Adrenal gland (tissue), 12 donors: ENCODE measurements around the gene BTNL8. TPM values are rescaled to one million over a fixed set of nuclear protein-coding genes. Genes with fewer than 3 reads are reported as not detected.

Experiments
- DNase-seq, 7 donors: peaks; one replicate each; pipeline ENCODE4 v3.0.0-alpha.2; 2019 to 2020
- H3K27ac ChIP-seq, 5 donors: fragments of 200-600 bp; sonication (generic) in 4 of 5; 1 replicate in 3 of 5; 2 replicates in 2 of 5; pipeline versions ENCODE4 v1.5.1 to v1.8.0; 2016 to 2020; ENCODE audit warnings: mild to moderate bottlenecking in 1 of 5
- H3K27me3 ChIP-seq: fragments of 200-600 bp; 2 replicates; pipeline ENCODE4 v1.8.0; 2021
- H3K36me3 ChIP-seq, 2 donors: fragments of 200-600 bp; replicated peaks in 1 of 2; 1 replicate in 1 of 2; 2 replicates in 1 of 2; pipeline versions ENCODE4 v1.5.1 to v1.8.0; 2018 to 2022
- H3K4me1 ChIP-seq, 2 donors: fragments of 200-600 bp; replicated peaks in 1 of 2; 1 replicate in 1 of 2; 2 replicates in 1 of 2; pipeline versions ENCODE4 v1.5.1 to v1.8.0; 2018 to 2021
- H3K4me3 ChIP-seq, 4 donors: fragments of 200-600 bp; sonication (generic) in 3 of 4; one replicate each; pipeline ENCODE4 v1.5.1; 2016 to 2018
- H3K9me3 ChIP-seq, 3 donors: fragments of 200-600 bp; sonication (generic) in 1 of 3; replicated peaks in 1 of 3; 1 replicate in 2 of 3; 2 replicates in 1 of 3; pipeline versions ENCODE4 v1.5.1 to v1.8.0; 2016 to 2021
- CTCF ChIP-seq, 6 experiments: fragments of 450-650 bp in 4 of 6; fragments of 200-600 bp in 2 of 6; sonication (generic) in 1 of 6; IDR thresholded peaks; 1 replicate in 5 of 6; 2 replicates in 1 of 6; pipeline versions ENCODE4 v1.5.1 to v1.8.0; 2016 to 2021; ENCODE audit warnings: antibody characterized with exemption in 6 of 6, mild to moderate bottlenecking in 2 of 6, moderate library complexity in 1 of 6
- POLR2A ChIP-seq, 2 donors: fragments of 450-650 bp; IDR thresholded peaks; one replicate each; pipeline ENCODE4 v1.6.1; 2017; ENCODE audit warnings: antibody characterized with exemption in 2 of 2, mild to moderate bottlenecking in 2 of 2, moderate library complexity in 1 of 2
- WGBS, 4 donors: extraction: QIAGEN DNeasy Blood & Tissue Kit in 2 of 4; methylation state at CpG; one replicate each; pipeline versions ENCODE4 v1.1.5 to v1.1.7; 2013 to 2017; 5-methylcytosine and 5-hydroxymethylcytosine counted together
- intact Hi-C, 2 donors: fragments of 100-400 bp; cut with DNase I; formaldehyde crosslinking; loops; one replicate each; pipeline versions ENCODE4 v1.14.1 to v1.15.0; 2022 to 2023
- polyA plus RNA-seq, 3 donors: library from polyadenylated mRNA; stranded (reverse); fragments of 200-250 nt in 2 of 3; fragments of 350-450 nt in 1 of 3; fragmentation: Illumina TruSeq in 1 of 3; extraction: RNeasy Lipid Tissue Mini Kit (QIAGEN cat#74804) in 1 of 3; gene quantifications; one replicate each; pipeline ENCODE4 v1.2.3, GENCODE V29; 2013 to 2014
- small RNA-seq, 2 donors: library from RNA; depleted of rRNA; stranded (forward); fragments of <200 nt; gene quantifications; one replicate each; pipeline ENCODE3, GENCODE V24; 2016
- total RNA-seq, 9 donors: library from RNA; depleted of rRNA in 4 of 9; stranded (reverse); fragments of >200 nt in 4 of 9; fragments of 120-200 nt in 1 of 9; fragmentation: NEBNext Ultra II Directional in 1 of 9; extraction: Animal tissue kit (Norgen Biotek cat#: 25700) in 1 of 9; gene quantifications; one replicate each; pipeline versions ENCODE4 v1.1.0 to v1.2.4, GENCODE V29; 2013 to 2023
- donor health status: healthy with polysubstance abuse.
- donor health status: Bipolar disorder and iron deficiency.
- donor health status: DM: yes; HTN: yes; CAD: no.
- donor health status: DM: no; HTN: no; CAD: no.
- donor health status: DM: no; HTN: no; CAD: no.
- donor health status: DM: yes; HTN: yes; CAD: no.

BTNL8 gene
- total and polyA plus RNA-seq, 12 donors = 0.07 to 1.9 (median 0.64) TPM; not detected in 4

DNA sequence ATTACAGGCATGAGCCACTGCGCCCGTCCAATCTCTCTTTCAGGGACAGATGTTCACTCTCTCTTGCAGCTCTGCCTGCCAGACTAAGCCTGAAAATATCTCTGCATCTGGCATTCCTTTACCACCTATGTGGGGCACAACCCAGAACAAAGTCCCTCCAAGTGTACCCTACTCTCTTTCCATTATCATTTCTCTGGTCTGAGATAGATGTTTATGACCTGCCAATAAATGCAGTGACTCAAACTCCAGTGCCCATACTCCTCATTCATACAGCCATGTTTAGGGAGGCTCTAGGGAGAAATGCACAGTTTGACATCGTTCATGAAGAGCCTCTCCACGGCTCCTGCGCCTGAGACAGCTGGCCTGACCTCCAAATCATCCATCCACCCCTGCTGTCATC is 89.6 kb downstream of the BTNL8 start, which contains the start of gene BTNL3:
Gene BTNL3 (plus strand): TSS at position 255 of the 400 bp plus-strand sequence. CDS start 183 bp downstream, outside the sequence.
- no peak for DNase-seq
- WGBS, 4 donors = 60 to 71% (median 63%) methylated on average over 2 to 5 of the region's 5 CpGs
- H3K27ac ChIP-seq = no peak within 1 kb of the TSS
- H3K9me3 ChIP-seq = no peaks in the 10 kb centered on the region
- TF ChIP-seq CTCF (IDR thresholded peaks at IDR 0.05) (no peak), POLR2A (IDR thresholded peaks at IDR 0.05) (no peak)
- intact Hi-C loops = no loop called here
- H3K4me1 ChIP-seq = no peaks in the 10 kb centered on the region
- no peaks in the 10 kb centered on the region for H3K27me3 ChIP-seq
- no peak within 1 kb of the TSS for H3K4me3 ChIP-seq
- H3K36me3 ChIP-seq = no peaks in the 10 kb centered on the region

GRCh38 chr5:180990086-180990881 is 91.3 kb downstream of the BTNL8 start:
- H3K27me3 ChIP-seq = no peaks in the 10 kb centered on the region
- TF ChIP-seq POLR2A (IDR thresholded peaks at IDR 0.05) (no peak), CTCF (IDR thresholded peaks at IDR 0.05) (no peak)
- H3K36me3 ChIP-seq = no peaks in the 10 kb centered on the region
- DNase-seq = no peak
- H3K4me3 ChIP-seq = no peak overlapping the region
- 45 to 54% (median 49%) methylated on average over 13 to 16 of the region's 16 CpGs for WGBS, 4 donors
- no peaks in the 10 kb centered on the region for H3K4me1 ChIP-seq
- H3K9me3 ChIP-seq = no peaks in the 10 kb centered on the region
- intact Hi-C loops = no loop called here
- H3K27ac ChIP-seq = no peak overlapping the region

DNA sequence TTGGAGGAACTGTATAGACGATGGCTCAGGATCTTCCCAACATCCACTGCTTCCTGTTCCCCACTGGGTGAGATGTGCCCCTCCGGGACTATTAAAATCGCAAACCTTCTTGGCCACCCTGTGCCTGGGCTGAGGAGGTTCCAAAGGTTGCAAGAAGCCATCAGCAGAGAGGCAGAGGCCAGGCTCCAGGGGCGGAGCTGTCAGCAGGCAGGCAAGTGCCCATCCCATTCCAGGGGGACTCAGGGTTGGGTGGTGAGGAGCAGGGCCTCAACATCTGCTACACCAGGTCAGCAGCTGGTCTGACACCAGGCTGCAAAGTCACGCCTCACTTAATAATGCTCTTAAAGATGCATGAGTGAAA is 91.9 kb downstream of the BTNL8 start:
- no peak for DNase-seq
- H3K9me3 ChIP-seq = no peaks in the 10 kb centered on the region
- H3K27ac ChIP-seq = no peak overlapping the region
- intact Hi-C loops = no loop called here
- 65 to 80% (median 77%) methylated on average over 1 to 5 of the region's 5 CpGs for WGBS, 4 donors
- H3K27me3 ChIP-seq = peaks cover 3% of the 10 kb centered on the region
- H3K36me3 ChIP-seq = no peaks in the 10 kb centered on the region
- no peak overlapping the region for H3K4me3 ChIP-seq
- no peak for TF ChIP-seq POLR2A (IDR thresholded peaks at IDR 0.05)
- no peak for TF ChIP-seq CTCF (IDR thresholded peaks at IDR 0.05)
- no peaks in the 10 kb centered on the region for H3K4me1 ChIP-seq

Small RNA genes within 50 kb of the gene (small RNA-seq; reads per million reads assigned to genes)
- gene RF00019 (0 reads per million in 2 donors), gene RPS29P12 (0 reads per million in 2 donors)

Other genes with a start within 250 kb of the BTNL8 start
- gene FLT4, start 249.6 kb upstream of the BTNL8 start, total RNA-seq = 10 to 100 TPM in 8 of 9 donors, 1 to 10 TPM in 1; 9.7 to 50.1 (median 25.1) TPM
- gene FLT4, start 249.6 kb upstream of the BTNL8 start, polyA plus RNA-seq = 10 to 100 TPM in 2 of 3 donors, 1 to 10 TPM in 1; 3.3 to 80.1 (median 26.0) TPM
- not detected for gene OR2Y1, start 159.1 kb upstream of the BTNL8 start, total RNA-seq
- gene OR2Y1, start 159.1 kb upstream of the BTNL8 start, polyA plus RNA-seq = not detected
- 100 to 1,000 TPM in 8 of 9 donors, 10 to 100 TPM in 1; 55.8 to 224 (median 145) TPM for gene MGAT1, start 96.4 kb upstream of the BTNL8 start, total RNA-seq
- gene MGAT1, start 96.4 kb upstream of the BTNL8 start, polyA plus RNA-seq = 100 to 1,000 TPM in 1 of 3 donors, 10 to 100 TPM in 2; 46.8 to 144 (median 62.7) TPM
- gene ZFP62, start 37.9 kb upstream of the BTNL8 start, total RNA-seq = 10 to 100 TPM in 8 of 9 donors, 1 to 10 TPM in 1; 8.5 to 34.5 (median 14.8) TPM
- 10 to 100 TPM; 17.5 to 39.7 (median 25.1) TPM for gene ZFP62, start 37.9 kb upstream of the BTNL8 start, polyA plus RNA-seq
- gene BTNL3, start 89.7 kb downstream of the BTNL8 start, total RNA-seq = 1 to 10 TPM in 1 of 9 donors, under 1 TPM in 3, not detected in 5; 0.14 to 1.0 (median 0.21) TPM
- under 1 TPM; 0.03 to 0.08 (median 0.07) TPM for gene BTNL3, start 89.7 kb downstream of the BTNL8 start, polyA plus RNA-seq
- 10 to 100 TPM in 7 of 9 donors, 1 to 10 TPM in 2; 5.6 to 32.0 (median 14.8) TPM for gene BTNL9, start 141.1 kb downstream of the BTNL8 start, total RNA-seq
- 10 to 100 TPM in 2 of 3 donors, 1 to 10 TPM in 1; 4.2 to 62.7 (median 47.9) TPM for gene BTNL9, start 141.1 kb downstream of the BTNL8 start, polyA plus RNA-seq
- gene OR2V1, start 232.0 kb downstream of the BTNL8 start, total RNA-seq = not detected
- gene OR2V1, start 232.0 kb downstream of the BTNL8 start, polyA plus RNA-seq = not detected
- not detected for gene OR2V2, start 248.4 kb downstream of the BTNL8 start, total RNA-seq
- gene OR2V2, start 248.4 kb downstream of the BTNL8 start, polyA plus RNA-seq = not detected